BE2C (cell line): Measurements from ENCODE around the gene TMEFF2.

ENCODE experiments used
- DNase-seq: peaks from one replicate; pipeline ENCODE4 v3.0.0-alpha.2; 2020
- H3K27me3 ChIP-seq: fragments of 250-450 bp; sonication (Bioruptor Pico); 2 replicates; pipeline ENCODE4 v1.5.1; 2020; ENCODE audit warnings: mild to moderate bottlenecking
- H3K36me3 ChIP-seq: fragments of 250-450 bp; sonication (Bioruptor Pico); 2 replicates; pipeline ENCODE4 v1.5.1; 2020; ENCODE audit warnings: mild to moderate bottlenecking
- H3K4me1 ChIP-seq: fragments of 250-450 bp; sonication (Bioruptor Pico); 2 replicates; pipeline ENCODE4 v1.5.1; 2020
- H3K4me3 ChIP-seq: 2 replicates; pipeline ENCODE4 v1.5.1; 2011; ENCODE audit warnings: low read depth, low read length
- H3K9me3 ChIP-seq: fragments of 250-450 bp; sonication (Bioruptor Pico); 2 replicates; pipeline ENCODE4 v1.5.1; 2020
- TF ChIP-seq, protein P1 (sequence below): IDR thresholded peaks from 2 replicates; pipeline ENCODE4 v1.5.1; 2012; ENCODE audit warnings: mild to moderate bottlenecking, low read depth, low read length

TMEFF2 gene

DNA sequence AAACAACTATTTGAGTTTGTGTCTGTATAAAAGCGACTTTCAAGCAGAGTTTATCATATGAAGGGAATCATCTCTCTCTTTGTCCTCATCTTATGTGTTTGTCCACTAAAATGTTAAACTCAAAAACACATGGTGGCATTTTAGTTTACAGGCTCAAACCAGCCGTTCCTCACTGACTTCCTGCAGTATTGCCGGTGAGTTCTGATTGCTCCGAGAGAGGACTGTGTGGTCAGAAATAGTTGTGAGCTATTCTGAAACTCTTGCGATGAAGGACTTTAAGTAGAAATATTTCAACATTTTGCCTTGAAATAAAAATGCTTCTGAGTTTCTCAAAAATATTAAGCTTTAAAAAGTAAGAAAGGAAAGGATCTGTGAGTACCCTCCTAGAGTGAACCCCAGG is 184.7 kb downstream of the TMEFF2 start:
- Histone ChIP-seq H3K4me3 (no peak overlapping the region), H3K36me3 (no peaks in the 10 kb centered on the region), H3K9me3 (no peaks in the 10 kb centered on the region), H3K4me1 (peaks cover 7% of the 10 kb centered on the region; the same call in 1 of the 2 replicates), H3K27me3 (no peaks in the 10 kb centered on the region)
- DNase-seq = no peak
- TF ChIP-seq, protein P1, sequence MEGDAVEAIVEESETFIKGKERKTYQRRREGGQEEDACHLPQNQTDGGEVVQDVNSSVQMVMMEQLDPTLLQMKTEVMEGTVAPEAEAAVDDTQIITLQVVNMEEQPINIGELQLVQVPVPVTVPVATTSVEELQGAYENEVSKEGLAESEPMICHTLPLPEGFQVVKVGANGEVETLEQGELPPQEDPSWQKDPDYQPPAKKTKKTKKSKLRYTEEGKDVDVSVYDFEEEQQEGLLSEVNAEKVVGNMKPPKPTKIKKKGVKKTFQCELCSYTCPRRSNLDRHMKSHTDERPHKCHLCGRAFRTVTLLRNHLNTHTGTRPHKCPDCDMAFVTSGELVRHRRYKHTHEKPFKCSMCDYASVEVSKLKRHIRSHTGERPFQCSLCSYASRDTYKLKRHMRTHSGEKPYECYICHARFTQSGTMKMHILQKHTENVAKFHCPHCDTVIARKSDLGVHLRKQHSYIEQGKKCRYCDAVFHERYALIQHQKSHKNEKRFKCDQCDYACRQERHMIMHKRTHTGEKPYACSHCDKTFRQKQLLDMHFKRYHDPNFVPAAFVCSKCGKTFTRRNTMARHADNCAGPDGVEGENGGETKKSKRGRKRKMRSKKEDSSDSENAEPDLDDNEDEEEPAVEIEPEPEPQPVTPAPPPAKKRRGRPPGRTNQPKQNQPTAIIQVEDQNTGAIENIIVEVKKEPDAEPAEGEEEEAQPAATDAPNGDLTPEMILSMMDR = no peak

DNA sequence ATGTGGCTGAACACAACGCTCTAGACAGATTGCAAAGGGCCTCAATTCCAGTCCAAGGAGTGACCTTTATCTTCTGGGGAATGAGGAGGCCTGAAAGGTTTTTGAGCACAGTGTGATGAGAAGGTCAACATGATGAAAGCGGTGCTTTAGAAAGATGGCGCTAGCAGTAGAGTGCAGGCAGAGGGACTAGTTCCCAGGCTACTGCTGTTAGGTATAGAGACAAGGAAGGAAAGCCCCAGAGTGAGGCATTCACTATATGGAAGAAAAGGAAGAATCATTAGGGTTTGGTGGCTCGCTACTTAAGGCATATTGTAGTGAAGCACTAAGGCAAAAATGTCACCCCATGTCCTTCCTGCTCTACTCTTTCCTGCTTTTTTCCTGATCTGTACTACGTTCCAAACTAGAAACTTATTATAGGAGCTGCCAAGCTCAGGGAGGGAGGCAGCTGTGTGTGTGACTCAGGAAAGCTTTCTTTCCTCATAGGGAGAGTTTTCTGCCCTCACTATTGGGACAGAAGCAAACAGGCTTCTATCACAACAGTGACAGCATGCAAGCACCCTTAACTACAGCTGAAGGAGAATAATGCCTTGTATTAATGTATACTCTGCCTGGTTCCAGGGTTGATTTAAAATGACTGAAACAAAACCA is 187.0 kb downstream of the TMEFF2 start:
- H3K4me1 ChIP-seq = peaks cover 7% of the 10 kb centered on the region; the same call in 1 of the 2 replicates
- no peak for DNase-seq
- no peaks in the 10 kb centered on the region for H3K9me3 ChIP-seq
- H3K27me3 ChIP-seq = no peaks in the 10 kb centered on the region
- TF ChIP-seq, protein P1 = no peak
- H3K4me3 ChIP-seq = no peak overlapping the region
- no peaks in the 10 kb centered on the region for H3K36me3 ChIP-seq

DNA sequence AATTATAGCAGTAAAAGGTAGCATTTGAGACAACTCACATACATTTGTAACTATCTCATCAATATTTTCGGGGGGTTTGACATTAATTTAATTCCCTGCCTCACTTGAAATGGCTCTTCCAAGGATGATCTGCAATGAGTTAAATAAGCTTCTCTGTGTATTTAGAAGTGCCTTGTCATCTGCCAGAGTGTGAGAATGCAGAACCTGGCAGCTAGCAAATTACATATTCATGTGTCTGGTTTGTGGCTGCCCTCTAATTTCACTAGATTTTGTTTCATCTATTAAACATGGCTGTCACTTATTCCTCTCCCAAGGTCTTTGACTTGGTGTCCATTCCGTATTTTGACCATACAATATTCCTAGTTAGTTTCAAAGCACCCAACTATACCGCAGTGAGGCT is 189.5 kb downstream of the TMEFF2 start:
- H3K36me3 ChIP-seq = no peaks in the 10 kb centered on the region
- peaks cover 7% of the 10 kb centered on the region; the same call in 1 of the 2 replicates for H3K4me1 ChIP-seq
- no peak for DNase-seq
- TF ChIP-seq, protein P1 = no peak
- no peaks in the 10 kb centered on the region for H3K27me3 ChIP-seq
- no peaks in the 10 kb centered on the region for H3K9me3 ChIP-seq
- no peak overlapping the region for H3K4me3 ChIP-seq

DNA sequence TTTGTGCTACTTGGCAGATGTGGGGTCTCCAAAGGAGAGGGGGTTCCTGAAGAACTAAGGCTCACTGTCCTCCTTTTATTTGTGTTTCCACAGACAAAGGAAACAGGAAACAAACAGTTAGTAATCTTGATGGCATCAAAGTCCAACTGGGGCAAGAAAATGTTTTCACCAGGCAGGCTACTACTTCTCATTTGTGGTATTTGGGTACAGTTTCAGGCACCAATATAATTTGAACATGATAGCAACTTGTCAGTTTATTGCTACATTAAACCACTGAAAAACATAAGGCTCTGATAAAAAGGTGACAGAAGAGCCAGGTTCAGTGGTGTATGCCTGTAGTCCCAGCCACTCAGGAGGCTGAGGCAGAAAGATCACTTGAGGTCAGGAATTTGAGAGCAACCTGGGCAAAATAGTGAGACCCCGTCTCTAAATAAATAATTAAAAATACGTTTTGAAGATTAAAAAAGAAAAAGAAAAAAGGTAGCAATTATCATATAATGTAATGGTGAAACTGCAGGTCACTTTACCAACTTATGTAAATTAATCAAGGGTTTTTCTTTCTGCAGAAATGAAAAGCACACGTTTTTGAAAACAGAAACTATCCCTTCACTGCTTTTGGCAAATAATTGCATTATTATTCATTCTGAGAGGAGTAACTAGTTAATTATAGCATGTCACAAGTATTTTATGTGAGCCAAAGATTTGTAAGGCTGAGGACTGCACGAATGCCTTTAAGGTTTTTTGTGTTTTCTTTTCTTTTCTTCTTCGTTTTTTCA is 190.4 kb downstream of the TMEFF2 start:
- Histone ChIP-seq H3K4me3 (no peak overlapping the region), H3K36me3 (no peaks in the 10 kb centered on the region), H3K27me3 (no peaks in the 10 kb centered on the region), H3K4me1 (peaks cover 7% of the 10 kb centered on the region; the same call in 1 of the 2 replicates), H3K9me3 (no peaks in the 10 kb centered on the region)
- TF ChIP-seq, protein P1 = no peak
- DNase-seq = no peak

DNA sequence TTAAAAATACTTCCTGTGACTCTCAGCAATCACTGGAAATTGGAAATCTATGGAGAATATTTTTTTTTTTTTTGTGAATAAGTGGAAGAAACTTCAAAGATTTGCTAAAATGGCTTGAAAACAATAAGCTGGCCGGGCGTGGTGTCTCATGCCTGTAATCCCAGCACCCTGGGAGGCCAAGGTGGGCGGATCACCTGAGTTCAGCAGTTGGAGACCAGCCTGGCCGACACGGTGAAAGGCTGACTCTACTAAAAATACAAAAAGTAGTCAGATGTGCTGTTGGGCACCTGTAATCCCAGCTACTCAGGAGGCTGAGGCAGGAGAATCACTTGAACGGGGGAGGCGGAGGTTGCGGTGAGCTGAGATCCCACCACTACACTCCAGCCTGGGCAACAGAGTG is 192.3 kb downstream of the TMEFF2 start:
- no peaks in the 10 kb centered on the region for H3K27me3 ChIP-seq
- no peaks in the 10 kb centered on the region for H3K9me3 ChIP-seq
- H3K4me1 ChIP-seq = peaks cover 7% of the 10 kb centered on the region; the same call in 1 of the 2 replicates
- H3K4me3 ChIP-seq = no peak overlapping the region
- H3K36me3 ChIP-seq = no peaks in the 10 kb centered on the region
- DNase-seq = no peak
- TF ChIP-seq, protein P1 = no peak
